Prostate gland (tissue), 2 donors: ENCODE data around the gene ASTL. TPM values are rescaled to one million over a fixed set of nuclear protein-coding genes. Genes with fewer than 3 reads are reported as not detected.

Experiments
- DNase-seq: peaks from one replicate; pipeline ENCODE4 v3.0.0-alpha.2; 2019; ENCODE audit warnings: low spot score
- H3K27ac ChIP-seq, 2 donors: fragments of 200-600 bp; sonication (generic); 2 replicates each; pipeline ENCODE4 v1.5.1; 2017 to 2019
- H3K27me3 ChIP-seq: fragments of 200-600 bp; sonication (generic); replicated peaks from 2 replicates; pipeline ENCODE4 v1.5.1; 2019; ENCODE audit not compliant: insufficient read depth
- H3K36me3 ChIP-seq, 2 donors: fragments of 200-600 bp; sonication (generic); 1 replicate in 1 of 2; 2 replicates in 1 of 2; pipeline versions ENCODE4 v1.5.1 to v1.8.1; 2017 to 2019
- H3K4me1 ChIP-seq: fragments of 200-600 bp; sonication (generic); replicated peaks from 2 replicates; pipeline ENCODE4 v1.5.1; 2019
- H3K4me3 ChIP-seq, 2 donors: fragments of 200-600 bp; sonication (generic); 2 replicates each; pipeline ENCODE4 v1.5.1; 2017 to 2019
- H3K9me3 ChIP-seq: fragments of 200-600 bp; sonication (generic); 2 replicates; pipeline ENCODE4 v1.5.1; 2017
- CTCF ChIP-seq, 4 experiments: fragments of 200-600 bp in 2 of 4; fragments of 450-650 bp in 2 of 4; sonication (generic) in 2 of 4; IDR thresholded peaks; 1 replicate in 3 of 4; 2 replicates in 1 of 4; pipeline ENCODE4 v1.5.1; 2016 to 2019; ENCODE audit warnings: antibody characterized with exemption in 4 of 4, mild to moderate bottlenecking in 2 of 4, moderate library complexity in 2 of 4
- POLR2A ChIP-seq: fragments of 450-650 bp; IDR thresholded peaks from one replicate; pipeline ENCODE4 v1.6.1; 2016; ENCODE audit warnings: antibody characterized with exemption, mild to moderate bottlenecking
- POLR2AphosphoS5 ChIP-seq: sonication (generic); formaldehyde crosslinking; IDR thresholded peaks from one replicate; pipeline ENCODE4 v1.6.1; 2017; ENCODE audit warnings: antibody characterized with exemption
- WGBS: methylation state at CpG from one replicate; pipeline ENCODE4 v1.1.5; 2018; 5-methylcytosine and 5-hydroxymethylcytosine counted together
- intact Hi-C: fragments of 100-400 bp; cut with DNase I; formaldehyde crosslinking; loops from one replicate; pipeline ENCODE4 v1.14.2; 2022
- total RNA-seq, 2 donors: library from RNA; depleted of rRNA; stranded (reverse); fragments of >200 nt; gene quantifications; one replicate each; pipeline ENCODE4 v1.1.0, GENCODE V29; 2016

The ASTL gene
- total RNA-seq, 2 donors from 2014 or later: 0.57 TPM; not detected in 1

DNA sequence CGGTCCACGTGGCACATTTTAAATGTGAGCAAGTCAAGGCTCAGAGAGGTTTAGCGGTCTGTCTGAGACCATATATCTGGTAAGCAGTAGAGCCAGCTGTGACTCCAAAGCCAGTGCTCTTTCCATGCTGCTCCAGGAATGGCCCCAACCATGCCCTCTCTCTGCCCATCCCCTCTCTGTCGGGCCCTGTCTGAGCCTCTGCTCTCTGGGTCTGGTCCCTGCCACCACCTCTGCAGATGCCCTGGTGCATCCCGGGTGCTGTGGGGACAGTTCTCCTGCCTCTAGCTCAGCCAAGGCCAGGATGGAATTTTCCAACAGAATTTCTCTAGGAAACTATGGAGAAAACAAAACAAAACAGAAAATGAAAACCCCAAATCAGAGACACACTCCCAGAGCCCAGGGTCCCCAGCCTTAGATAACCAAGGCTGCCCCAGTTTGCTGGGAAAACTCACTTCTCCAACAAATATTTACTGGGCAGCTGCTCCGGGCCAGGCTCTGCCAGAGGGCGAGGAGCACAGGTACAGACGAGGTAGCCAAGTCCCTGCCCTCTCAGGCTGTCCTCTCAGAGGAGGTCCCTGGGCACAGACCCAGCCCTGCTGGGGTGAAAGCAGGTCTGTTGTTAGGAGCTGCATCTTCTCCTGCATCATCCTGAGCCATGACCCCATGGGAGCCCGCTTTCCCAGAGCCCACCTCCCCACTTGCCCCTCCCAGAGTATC lies 31.2 kb downstream of the ASTL start:
- intact Hi-C loops: no loop called here
- DNase-seq: no peak

GRCh38 chr2:96105994-96106715 lies 32.1 kb downstream of the ASTL start:
- no peaks in the 10 kb centered on the region for H3K9me3 ChIP-seq
- DNase-seq: no peak
- intact Hi-C loops: no loop called here
- H3K27me3 ChIP-seq: no peaks in the 10 kb centered on the region
- H3K4me3 ChIP-seq: no peak overlapping the region
- no peaks in the 10 kb centered on the region for H3K4me1 ChIP-seq
- no peak for TF ChIP-seq POLR2A
- TF ChIP-seq CTCF (IDR thresholded peaks at IDR 0.05): no peak
- TF ChIP-seq POLR2AphosphoS5: no peak
- H3K36me3 ChIP-seq: no peaks in the 10 kb centered on the region
- H3K27ac ChIP-seq: no peak overlapping the region
- WGBS: 98% methylated on average over 8 of the region's 8 CpGs

More for the DNA sequence above, 31.2 kb downstream of the ASTL start:
- H3K4me3 ChIP-seq: no peak overlapping the region
- 71% methylated on average over 9 of the region's 9 CpGs for WGBS
- H3K36me3 ChIP-seq: no peaks in the 10 kb centered on the region
- H3K9me3 ChIP-seq: no peaks in the 10 kb centered on the region
- no peaks in the 10 kb centered on the region for H3K27me3 ChIP-seq
- H3K4me1 ChIP-seq: no peaks in the 10 kb centered on the region
- TF ChIP-seq CTCF (IDR thresholded peaks at IDR 0.05) (no peak), POLR2A (no peak), POLR2AphosphoS5 (no peak)
- H3K27ac ChIP-seq: no peak overlapping the region

DNA sequence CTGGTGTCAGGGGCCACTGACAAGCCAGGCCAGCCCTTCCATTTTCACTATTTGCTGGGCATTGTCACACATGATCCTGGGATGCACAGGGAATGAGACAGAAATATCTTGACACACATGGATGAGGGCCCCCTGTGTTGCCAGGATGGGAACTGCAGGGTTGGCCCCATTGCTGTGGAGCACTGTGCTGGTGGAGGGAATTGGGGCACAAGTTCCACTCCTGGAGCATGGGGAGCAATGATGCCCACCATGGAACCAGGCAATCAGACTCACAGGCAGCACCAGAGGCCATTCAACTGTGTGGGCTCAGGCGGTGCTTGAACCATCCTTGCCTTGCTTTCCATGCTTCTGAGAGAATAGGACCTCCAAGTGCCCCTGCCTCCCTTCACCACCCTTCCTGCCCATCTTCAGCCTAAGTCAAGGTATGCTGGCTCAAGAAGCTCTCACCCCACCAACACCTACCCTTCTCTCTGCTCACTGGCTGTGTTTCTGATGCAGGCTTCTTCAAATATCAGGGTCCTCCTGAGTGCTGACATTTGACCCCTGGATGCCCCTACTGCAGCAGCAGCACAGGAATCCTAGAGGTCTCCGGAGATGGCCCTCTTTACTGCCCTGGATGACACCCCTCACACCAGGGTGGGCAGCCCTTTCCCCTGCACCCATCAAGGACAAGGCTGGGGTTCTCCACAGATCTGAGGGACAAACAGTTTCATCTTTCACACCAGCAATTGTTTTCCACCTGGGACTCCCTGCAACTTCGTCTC lies 33.0 kb downstream of the ASTL start:
- Histone ChIP-seq H3K4me3 (no peak overlapping the region), H3K9me3 (no peaks in the 10 kb centered on the region), H3K36me3 (no peaks in the 10 kb centered on the region), H3K4me1 (no peaks in the 10 kb centered on the region), H3K27ac (no peak overlapping the region), H3K27me3 (no peaks in the 10 kb centered on the region)
- WGBS: 100% methylated on average over 3 of the region's 3 CpGs
- intact Hi-C loops: no loop called here
- DNase-seq: no peak
- TF ChIP-seq POLR2A (no peak), CTCF (IDR thresholded peaks at IDR 0.05) (no peak), POLR2AphosphoS5 (no peak)

GRCh38 chr2:96104487-96104861 lies 33.8 kb downstream of the ASTL start:
- no peaks in the 10 kb centered on the region for H3K4me1 ChIP-seq
- H3K36me3 ChIP-seq: no peaks in the 10 kb centered on the region
- WGBS: 82% methylated on average over 6 of the region's 6 CpGs
- H3K27ac ChIP-seq: no peak overlapping the region
- no peaks in the 10 kb centered on the region for H3K9me3 ChIP-seq
- H3K4me3 ChIP-seq: no peak overlapping the region
- no peaks in the 10 kb centered on the region for H3K27me3 ChIP-seq
- TF ChIP-seq CTCF (IDR thresholded peaks at IDR 0.05): no peak
- TF ChIP-seq POLR2AphosphoS5: no peak
- TF ChIP-seq POLR2A: no peak
- DNase-seq: no peak
- intact Hi-C loops: no loop called here
